Effector CD4-positive, alpha-beta T cell (primary cell): ENCODE measurements around the gene ANKMY2.

Source experiments
- DNase-seq: peaks from one replicate; pipeline ENCODE4 v3.0.0-alpha.2; 2020

Gene ANKMY2

DNA sequence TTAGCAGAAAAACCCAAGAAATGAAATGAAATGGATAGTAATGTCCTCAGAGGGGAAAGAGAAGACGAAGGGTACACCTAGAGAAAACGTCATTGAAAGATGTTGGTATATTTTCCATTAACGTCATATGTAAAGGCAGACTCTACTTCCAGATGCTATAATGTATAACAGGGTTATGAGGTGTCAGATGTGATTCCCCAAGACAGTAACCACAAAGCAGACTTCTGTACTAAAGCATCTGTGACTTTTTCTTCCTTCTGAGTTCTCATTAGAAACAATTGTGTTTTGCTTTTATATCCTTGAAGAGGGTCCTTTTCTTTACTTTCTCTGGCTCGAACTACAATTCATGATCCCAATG, 81.6 kb downstream of the ANKMY2 start:
- DNase-seq, result no peak

DNA sequence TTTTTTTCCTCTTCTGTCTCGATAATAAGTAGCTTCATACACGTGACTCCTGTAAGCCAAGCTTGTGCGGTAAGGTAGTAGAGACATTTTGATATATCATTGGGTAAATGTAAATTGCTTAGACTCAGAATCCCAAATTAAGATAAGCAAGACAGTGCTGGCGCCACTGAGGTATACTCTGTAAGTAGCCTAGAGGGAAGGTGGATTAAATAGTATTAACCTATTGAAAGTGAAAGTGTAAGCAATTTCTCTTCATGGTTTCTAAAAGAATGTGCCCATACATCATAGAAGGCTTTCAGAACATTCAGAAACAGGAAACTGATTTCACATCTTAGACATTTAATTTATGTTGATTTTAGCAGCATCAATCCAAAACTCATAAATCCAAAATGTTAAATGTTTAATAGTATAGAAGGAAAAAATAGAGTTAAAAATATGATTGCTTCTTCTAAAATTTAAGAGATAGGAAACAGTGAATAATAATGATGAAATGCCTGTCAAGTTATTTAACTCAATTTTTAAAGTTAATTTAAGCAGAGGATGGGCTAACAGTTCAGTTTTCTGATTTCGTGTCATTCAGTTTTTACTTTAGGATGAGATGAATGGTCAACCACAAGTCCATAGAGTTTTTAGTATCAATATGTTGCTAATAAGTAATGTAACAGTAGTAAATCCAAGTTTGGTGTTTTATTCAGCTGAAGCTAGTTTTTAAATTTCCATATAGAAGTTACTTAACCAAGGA, 82.1 kb downstream of the ANKMY2 start:
- no peak for DNase-seq

DNA sequence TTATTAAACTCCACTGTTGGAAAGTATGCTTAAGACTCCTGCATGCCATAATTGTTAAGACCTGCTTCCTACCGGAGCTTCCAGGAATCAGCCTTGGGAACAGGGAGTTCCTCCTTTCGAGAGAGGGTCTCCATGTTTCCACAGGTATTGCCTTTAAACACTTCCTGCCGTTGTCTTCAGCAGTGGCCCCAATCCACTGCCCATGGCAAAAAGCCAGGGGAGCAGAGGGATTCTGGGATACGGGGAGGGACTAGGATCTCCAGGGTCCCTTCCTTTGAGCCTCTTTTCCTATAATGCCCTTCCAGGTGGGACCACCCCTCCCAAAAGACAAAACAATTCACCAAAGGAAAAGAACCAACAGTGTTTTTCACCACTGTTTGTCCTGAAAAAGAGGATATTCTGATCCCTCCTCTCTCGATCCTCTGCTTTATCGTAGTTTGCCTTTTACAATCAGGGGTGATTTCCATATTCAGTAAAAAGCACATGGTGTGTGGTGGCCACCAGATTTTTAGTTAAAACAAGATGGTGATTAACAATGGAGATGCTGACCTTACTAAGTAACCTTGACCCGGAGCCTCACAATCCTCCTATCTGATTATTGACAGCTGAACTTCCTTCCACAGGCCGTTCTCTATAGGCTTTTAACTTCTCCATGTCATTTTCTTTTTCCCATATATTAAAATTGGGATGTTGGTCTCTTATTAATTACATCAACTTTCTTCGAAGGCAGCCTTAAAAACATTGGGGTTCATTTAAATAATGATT, 82.9 kb downstream of the ANKMY2 start:
- DNase-seq, result no peak

DNA sequence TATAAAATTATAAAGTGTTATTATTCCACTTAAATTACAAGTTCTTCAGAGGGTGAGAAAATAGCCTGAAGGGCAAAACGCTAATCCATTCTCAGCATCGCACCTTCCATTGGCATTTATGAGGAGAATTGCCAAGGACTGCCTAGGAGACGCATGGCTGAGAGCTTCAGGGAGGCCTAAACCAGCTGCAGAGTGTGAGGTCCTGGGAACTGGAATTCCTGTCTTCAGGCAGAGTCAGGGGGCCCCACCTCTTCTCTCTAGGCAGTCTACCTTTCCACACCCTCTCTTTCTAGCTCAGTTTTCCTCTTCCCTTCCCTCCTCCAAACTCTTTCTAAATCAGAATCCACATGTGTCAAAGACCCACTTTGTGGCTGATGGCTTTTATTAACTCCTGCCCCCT, 83.6 kb downstream of the ANKMY2 start:
- no peak for DNase-seq

DNA sequence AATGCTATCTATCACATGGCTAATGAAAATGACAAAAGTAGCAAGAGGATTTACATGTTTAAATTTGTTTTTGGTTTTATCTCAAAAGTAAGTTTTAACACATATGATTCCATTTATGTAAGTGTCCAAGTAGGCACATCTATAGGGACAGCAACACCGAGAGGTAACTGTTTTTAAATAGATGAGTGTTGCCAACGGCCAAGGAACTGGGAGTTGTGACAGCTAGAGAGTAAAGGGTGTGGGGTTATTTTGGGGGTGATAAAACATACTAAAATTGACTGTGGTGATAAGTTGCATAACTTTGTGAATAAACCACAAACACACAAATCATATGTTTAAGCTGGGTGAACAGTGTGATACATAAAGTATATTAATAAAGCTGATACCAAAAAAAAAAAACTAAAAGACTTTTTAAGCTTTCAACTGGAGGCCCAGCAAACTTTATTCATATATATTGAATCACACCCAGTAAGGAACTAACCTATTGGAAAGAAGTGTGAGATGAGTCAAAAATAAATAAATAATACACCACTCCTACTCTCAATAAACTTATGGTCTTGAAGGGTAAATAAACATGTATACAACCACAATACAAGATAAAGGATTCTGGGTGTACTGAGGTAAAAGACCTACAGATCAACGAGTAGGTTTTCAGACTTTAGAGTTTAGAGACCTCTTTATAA, 85.9 kb downstream of the ANKMY2 start:
- DNase-seq, result no peak

DNA sequence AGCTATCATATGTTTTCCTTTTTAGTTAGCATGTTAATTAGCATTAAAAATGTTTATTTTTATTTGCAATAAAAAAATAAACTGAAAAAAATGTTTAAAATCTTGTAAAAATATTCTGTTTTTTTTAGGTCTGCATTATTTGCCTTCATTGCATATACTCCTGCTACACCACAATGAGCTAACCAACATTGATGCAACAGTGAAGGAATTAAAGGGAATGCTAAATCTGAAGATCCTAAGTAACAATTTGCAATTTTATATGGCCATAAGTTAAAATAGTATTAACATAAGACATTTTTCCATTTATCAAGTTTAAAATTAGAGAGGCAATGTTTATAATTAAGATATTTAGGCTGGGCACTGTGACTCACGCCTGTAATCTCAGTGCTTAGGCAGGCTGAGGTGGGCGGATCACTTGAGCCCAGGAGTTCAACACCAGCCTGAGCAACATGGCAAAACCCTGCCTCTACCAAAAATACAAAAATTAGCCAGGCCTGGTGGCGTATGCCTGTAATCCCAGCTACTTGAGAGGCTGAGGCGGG, 86.7 kb downstream of the ANKMY2 start:
- no peak for DNase-seq

DNA sequence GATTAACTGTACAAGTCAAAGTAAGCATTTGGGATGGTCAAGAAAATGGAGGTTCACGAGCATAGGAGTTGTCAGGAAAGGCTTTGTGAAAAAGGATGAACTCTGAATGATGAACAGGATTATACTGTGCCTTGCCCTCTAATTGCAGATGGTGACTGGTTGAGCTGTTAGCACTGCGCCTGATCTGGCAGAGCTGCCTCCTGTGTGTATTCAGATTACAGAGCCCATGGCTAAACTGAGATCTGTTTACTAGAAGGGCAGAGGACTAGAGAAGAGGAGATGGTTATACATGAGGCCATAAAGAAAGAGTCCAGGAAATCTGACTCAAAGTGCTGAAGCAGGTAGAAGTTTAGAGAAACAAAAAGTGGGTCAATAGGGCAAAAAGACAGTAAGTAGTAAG, 89.2 kb downstream of the ANKMY2 start:
- no peak for DNase-seq

DNA sequence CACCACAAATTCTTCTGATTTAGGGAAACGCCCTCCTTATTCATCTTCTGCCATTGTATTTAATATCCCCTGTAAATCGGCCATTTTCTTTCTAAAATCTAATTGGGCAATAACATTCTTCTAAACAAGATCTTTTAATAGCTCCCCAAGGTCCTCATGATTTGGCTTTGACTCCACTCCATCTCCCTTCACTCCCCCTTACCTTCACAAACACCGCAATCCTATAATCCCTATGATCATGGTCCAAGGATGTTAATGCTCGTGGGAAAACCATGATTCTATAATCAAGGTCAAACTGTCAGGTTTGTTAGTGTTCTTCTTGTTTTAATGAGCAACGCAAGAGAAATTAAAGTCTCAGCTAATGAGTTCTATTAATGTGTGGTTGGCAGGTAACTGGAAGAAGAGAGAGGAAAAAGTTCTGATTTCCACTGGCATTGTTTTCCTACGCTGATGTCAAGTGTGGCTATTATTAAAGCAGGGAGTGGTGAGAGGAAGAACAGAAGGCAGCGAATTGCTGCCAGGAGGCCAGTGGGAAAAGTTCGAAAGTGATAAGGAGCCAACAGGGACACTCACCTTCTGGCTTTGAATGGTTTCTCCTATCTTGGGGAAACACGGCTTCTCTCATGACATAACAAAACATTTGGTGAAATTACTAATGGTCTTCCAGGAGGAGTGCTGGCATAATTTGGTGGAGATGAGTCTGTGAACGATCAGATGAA, 90.9 kb downstream of the ANKMY2 start:
- DNase-seq, result no peak

DNA sequence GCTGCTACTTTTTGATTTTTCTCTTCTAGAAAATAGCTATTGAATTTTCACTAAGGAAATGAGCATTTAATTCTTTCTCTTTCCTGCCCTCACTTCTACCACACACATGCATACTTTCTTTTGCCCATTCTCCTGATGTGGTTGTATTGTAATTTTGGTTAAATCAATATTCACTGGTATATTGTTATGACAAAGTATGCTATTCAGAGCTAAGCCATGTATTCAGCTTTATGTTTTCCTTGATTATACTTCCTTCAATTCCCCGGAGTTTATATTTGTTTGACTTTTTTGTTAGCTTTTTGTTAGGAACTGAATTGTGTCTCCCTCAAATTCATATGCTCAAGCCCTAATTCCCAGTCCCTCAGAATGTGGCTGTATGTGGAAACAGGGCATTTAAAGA, 94.9 kb downstream of the ANKMY2 start:
- DNase-seq, result no peak
